HTERT RPE-1 (cell line): ENCODE data around the gene TIGD1.
"Not testable (repeated sequence)": the region's sequence is repeated elsewhere in the genome, so short reads cannot be mapped to it uniquely, and the experiment has no call there.

Source experiments
- in situ Hi-C: fragments of 300-500 bp; cut with MboI; formaldehyde crosslinking; loops from 4 replicates; pipeline ENCODE4 v1.14.3; 2020; ENCODE audit warnings: low sequenced_read_pairs

TIGD1 gene

GRCh38 chr2:232540441-232541041 is 9.8 kb downstream of the TIGD1 start:
- in situ Hi-C loops = no loop called here

- in situ Hi-C loops = no loop called here
Observed at GRCh38 chr2:232539298-232540231, 10.8 kb downstream of the TIGD1 start, which contains the start of gene CHRNG. Gene CHRNG, plus strand, starts transcription at chr2:232539692. Its CDS starts 56 bp downstream, at chr2:232539748.

DNA sequence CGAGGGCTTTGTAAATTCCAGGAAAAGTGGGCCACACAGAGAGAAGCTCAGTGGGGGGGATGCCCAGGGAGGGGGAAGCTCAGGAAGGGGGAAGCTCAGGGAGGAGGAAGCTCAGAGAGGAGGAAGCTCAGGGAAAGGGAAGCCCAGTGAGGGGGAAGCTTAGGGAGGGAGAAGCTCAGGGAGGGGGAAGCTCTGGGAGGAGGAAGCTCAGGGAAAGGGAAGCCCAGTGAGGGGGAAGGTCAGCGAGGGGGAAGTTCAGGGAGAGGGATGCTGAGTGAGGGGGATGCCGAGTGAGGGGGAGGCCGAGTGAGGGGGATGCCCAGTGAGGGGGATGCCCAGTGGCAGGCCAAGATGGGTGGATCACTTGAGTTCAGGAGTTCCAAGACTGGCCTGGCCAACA is 11.7 kb downstream of the TIGD1 start:
- in situ Hi-C loops = no loop called here

DNA sequence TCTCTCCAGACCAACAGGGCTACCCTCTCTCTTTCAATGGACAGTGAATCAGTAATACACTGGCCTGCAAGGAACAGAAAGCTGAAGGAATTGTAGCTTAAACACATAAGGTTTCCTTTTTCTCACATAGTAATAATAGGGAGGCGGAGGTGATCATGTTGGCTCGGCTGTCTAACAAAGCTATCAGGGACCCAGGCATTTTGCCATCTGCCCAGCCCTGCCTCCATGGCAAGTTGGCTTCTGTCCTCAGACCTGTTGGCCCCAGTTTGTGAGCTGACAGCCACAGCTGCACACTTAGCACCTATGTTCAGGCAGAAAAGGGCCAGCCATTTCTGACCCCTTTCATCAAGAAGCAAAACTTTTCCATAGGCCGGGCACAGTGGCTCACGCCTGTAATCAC is 12.9 kb downstream of the TIGD1 start:
- in situ Hi-C loops = no loop called here

- in situ Hi-C loops = no loop called here
Observed at GRCh38 chr2:232537079-232537478, 13.3 kb downstream of the TIGD1 start.

- in situ Hi-C loops = no loop called here
Observed at GRCh38 chr2:232535761-232536530, 14.4 kb downstream of the TIGD1 start.

DNA sequence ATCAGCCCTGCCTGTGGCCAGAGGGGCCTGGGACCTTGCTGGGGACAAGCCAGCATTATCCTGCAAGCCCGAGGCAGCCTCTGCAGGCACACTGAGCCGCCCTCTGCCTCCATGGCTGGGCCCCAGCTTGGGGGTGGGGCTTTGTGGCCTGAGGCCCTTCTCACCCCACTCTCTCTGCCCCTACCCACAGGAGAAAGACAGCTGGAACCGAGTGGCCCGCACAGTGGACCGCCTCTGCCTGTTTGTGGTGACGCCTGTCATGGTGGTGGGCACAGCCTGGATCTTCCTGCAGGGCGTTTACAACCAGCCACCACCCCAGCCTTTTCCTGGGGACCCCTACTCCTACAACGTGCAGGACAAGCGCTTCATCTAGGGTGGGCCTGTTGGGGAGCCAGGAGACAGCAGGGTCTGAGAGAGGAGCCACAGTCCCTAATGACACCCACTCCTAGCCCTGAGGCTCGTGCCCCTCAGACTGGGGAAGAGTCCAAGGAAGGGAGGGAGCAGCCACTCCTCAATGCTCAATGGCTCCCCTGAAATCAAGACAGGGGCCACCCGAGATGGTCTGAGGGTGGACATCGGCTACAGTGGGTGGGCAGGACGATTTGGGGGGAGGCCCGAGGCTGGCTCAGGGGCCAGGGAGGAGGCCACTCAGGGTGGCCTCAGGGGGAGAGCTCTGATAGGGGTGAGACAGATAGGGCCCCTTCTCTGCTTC is 15.3 kb downstream of the TIGD1 start:
- in situ Hi-C loops = no loop called here

DNA sequence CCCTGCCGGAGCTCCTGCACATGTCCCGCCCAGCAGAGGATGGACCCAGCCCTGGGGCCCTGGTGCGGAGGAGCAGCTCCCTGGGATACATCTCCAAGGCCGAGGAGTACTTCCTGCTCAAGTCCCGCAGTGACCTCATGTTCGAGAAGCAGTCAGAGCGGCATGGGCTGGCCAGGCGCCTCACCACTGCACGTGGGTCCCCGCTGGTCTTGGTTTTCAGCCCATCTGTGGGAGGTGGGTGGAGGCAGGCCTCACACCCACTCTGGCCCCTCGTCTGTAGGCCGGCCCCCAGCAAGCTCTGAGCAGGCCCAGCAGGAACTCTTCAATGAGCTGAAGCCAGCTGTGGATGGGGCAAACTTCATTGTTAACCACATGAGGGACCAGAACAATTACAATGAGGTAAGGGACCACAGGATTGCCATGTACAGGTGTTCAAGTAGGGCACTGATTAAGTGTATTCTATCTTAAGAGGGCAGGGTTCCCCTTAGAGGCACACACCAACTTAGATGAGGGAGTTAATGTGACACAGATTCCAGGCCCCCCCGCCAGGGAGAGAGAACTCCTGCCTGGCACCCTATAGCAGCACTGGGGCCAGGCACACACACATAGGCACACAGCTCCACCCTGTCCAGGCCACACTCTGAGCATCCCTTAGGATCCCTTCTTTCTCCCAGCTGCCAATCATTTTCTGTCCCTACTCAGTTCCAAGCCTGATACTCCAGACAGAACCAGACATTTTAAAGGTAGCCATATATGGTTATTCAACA is 16.2 kb downstream of the TIGD1 start:
- in situ Hi-C loops = no loop called here

DNA sequence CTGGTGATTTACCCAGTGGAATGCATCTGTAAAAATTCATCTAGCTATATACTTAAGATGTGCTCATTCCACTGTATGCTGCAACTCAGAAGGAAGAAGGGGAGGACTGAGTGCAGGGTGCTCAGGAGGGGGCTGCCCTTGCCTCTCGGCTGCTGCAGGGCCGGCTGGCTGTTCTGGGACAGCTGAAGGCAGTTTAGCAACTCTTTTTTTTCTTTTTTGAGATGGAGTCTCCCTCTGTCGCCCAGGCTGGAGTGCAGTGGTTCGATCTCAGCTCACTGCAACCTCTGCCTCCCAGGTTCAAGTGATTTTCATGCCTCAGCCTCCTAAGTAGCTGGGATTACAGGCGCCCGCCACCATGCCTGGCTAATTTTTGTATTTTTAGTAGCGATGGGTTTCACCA is 17.5 kb downstream of the TIGD1 start:
- in situ Hi-C loops = not testable (repeated sequence)

- in situ Hi-C loops = no loop called here
Observed at GRCh38 chr2:232532419-232532818, 17.9 kb downstream of the TIGD1 start.

- in situ Hi-C loops = no loop called here
Observed at GRCh38 chr2:232530626-232531260, 19.6 kb downstream of the TIGD1 start.

DNA sequence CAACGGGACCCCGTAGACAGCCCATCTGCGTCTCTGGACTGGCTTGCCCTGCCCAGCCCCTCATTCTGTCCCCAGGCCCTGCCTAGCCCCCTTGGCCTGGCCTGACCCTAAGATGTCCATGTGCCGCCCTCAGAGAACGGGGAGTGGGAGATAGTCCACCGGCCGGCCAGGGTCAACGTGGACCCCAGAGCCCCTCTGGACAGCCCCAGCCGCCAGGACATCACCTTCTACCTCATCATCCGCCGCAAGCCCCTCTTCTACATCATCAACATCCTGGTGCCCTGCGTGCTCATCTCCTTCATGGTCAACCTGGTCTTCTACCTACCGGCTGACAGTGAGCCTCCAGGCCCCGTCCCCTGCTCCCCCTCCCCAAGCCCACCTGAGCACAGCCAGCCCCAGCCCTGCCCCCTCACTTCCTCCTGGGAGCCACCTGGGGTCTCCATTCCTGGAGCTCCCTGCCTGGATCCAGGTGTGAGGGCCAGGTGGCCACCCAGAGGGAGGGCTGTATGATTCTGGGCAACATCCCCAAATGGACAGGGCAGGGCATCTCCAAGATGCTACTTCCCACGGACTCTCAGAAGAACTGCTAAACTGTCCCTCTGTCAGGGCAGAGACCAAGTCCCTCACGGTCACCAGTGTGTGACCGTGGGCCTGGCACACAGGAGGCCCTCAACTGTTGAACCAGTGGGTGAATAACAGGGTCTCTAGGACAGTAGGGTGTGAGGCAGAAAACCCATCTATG is 20.4 kb downstream of the TIGD1 start:
- in situ Hi-C loops = no loop called here

- in situ Hi-C loops = no loop called here
Observed at GRCh38 chr2:232528746-232529460, 21.5 kb downstream of the TIGD1 start.

GRCh38 chr2:232527905-232528470 is 22.4 kb downstream of the TIGD1 start:
- in situ Hi-C loops = no loop called here

DNA sequence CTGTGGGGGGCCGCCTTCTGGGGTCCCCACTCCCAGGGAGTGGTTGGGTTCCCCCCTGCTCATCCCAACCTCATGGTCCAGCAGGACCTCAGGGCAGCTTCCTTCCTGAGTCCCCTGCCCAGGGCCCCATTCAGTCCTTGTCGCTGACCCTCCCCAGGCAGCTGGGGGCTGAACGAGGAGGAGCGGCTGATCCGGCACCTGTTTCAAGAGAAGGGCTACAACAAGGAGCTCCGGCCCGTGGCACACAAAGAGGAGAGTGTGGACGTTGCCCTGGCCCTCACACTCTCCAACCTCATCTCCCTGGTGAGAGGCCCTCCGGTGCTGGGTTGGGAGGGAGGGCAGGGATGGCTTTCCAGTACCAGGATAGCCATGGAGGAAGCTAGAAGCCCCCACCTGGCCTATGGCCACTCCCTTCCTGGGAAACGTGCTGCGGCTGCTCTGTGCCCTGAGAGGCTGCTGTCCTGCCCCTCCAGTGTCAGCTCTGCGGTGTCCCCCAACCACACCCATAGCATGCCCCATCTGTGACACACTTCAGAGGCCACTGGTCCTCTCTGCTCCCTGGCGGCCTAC is 23.9 kb downstream of the TIGD1 start:
- in situ Hi-C loops = no loop called here

- in situ Hi-C loops = no loop called here
Observed at GRCh38 chr2:232525791-232526371, 24.5 kb downstream of the TIGD1 start, which contains the start of gene CHRND. Gene CHRND, plus strand, starts transcription at chr2:232526160. Its CDS starts 56 bp downstream, at chr2:232526216.

GRCh38 chr2:232525199-232525598 is 25.2 kb downstream of the TIGD1 start:
- in situ Hi-C loops = no loop called here
